ENCODE data around the gene KDM2A.

The KDM2A gene

GRCh38 chr11:67286621-67287333 is 167.7 kb downstream of the KDM2A start:
- no peak for DNase-seq (ENCODE audit: low read depth)

DNA sequence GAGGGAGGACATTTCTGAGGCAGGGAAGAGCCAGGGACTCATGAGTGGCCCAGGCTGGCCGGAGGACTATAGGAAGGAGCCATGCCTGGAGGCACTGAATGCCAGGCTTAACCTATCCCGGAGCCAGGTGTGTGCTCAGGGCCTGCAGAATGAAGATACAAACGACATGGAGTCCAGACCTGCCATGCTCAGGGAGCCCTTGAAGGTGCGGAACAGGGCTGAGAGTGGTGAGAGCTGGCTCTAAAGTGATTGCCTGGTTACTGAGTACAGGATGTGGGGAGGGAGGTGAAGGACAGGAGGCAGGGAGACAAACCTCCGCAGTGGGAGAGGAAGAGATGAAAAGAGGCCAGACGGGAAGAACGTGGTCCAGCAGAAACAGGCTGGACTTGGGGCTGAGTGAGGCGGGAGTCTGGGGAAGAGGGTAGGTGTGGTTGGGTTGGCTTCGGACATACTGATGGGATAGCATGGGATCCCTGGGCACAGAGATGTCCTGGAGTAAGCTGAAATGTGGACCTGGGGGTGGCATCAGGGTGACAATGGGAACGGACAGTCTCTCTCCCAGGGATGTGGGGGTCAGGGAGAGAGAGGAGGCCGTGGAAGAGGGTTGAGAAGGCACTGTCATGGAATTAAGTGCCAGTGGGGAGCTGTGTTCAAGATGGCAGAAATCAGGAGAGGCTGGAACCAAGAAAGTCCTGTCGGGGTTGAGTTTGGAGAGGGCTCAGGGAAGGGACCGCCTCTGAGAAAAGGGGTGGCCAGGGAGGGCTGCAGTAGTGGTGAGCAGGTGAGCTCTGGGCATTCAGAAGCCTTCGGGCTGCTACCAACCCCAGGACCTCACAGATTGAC is 168.5 kb downstream of the KDM2A start:
- no peak for DNase-seq (ENCODE audit: low read depth)

DNA sequence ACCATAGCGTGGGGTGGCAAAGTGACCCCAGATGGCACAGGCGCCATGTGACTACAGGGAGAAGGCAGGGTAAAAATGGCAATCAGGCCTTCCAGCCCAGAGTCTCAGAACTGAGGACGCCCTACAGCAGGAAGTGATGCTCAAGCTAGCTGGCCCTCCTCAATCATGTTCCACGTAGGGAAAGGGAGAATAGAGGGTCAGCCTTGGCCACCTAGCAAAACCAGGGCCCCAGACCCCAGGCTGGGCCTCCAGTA is 169.1 kb downstream of the KDM2A start:
- no peak for DNase-seq (ENCODE audit: low read depth)

GRCh38 chr11:67288452-67289225 is 169.6 kb downstream of the KDM2A start:
- DNase-seq (ENCODE audit: low read depth), result peak; percentile 88

- no peak for DNase-seq (ENCODE audit: low read depth)
These were observed 170.2 kb downstream of the KDM2A start, which contains the start of gene ANKRD13D for GRCh38 chr11:67289226-67289650. ANKRD13D (plus strand) TSS chr11:67289303; CDS start chr11:67289461, 158 bp downstream.

- no peak for DNase-seq (ENCODE audit: low read depth)
These were observed 170.8 kb downstream of the KDM2A start for GRCh38 chr11:67289651-67290479.

GRCh38 chr11:67290801-67291200 is 171.7 kb downstream of the KDM2A start:
- no peak for DNase-seq (ENCODE audit: low read depth)

DNA sequence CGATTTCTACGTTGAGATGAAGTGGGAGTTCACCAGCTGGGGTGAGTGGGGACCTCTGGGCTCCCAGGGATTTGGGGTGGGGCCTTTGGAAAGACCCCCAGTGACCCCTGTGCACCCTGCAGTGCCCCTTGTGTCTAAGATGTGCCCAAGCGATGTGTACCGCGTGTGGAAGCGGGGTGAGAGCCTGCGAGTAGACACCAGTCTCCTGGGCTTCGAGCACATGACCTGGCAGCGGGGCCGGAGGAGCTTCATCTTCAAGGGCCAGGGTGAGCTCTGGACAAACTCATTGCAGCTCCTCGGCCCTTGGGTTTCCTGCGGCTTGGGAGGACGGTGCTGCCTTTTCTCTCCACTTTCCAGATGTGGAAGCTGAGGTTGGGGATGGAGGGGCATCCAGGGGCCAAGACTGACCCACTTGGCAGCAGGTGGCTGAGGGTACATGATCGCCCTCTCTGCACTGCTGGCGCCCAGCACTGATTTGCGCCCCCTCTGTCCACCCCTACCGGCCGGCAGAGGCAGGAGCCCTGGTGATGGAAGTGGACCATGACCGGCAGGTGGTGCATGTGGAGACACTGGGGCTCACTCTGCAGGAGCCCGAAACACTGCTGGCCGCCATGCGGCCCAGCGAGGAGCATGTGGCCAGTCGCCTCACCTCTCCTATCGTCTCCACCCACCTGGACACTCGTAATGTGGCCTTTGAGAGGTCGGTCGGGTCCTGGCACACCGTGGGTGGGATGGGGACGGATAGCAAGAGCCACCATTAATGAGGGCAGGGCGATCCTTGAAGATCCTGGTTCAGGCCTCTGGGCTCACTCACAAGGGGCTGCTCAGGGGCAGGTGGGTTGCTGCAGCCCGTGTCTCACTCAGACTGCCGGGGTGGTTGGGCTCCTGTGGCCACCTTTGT is 172.7 kb downstream of the KDM2A start:
- no peak for DNase-seq (ENCODE audit: low read depth)

- no peak for DNase-seq (ENCODE audit: low read depth)
These were observed 173.6 kb downstream of the KDM2A start for GRCh38 chr11:67292671-67293070.

- no peak for DNase-seq (ENCODE audit: low read depth)
These were observed 174.0 kb downstream of the KDM2A start for GRCh38 chr11:67293090-67293489.

GRCh38 chr11:67295846-67296245 is 176.8 kb downstream of the KDM2A start:
- DNase-seq (ENCODE audit: low read depth), result no peak

GRCh38 chr11:67298786-67299185 is 179.7 kb downstream of the KDM2A start:
- no peak for DNase-seq (ENCODE audit: low read depth)

GRCh38 chr11:67299471-67300191 is 180.6 kb downstream of the KDM2A start:
- DNase-seq (ENCODE audit: low read depth), result no peak

- DNase-seq (ENCODE audit: low read depth), result no peak
These were observed 181.2 kb downstream of the KDM2A start for GRCh38 chr11:67300256-67300755.

GRCh38 chr11:67300756-67301312 is 181.8 kb downstream of the KDM2A start:
- no peak for DNase-seq (ENCODE audit: low read depth)

GRCh38 chr11:67301313-67301921 is 182.4 kb downstream of the KDM2A start:
- DNase-seq (ENCODE audit: low read depth), result no peak

DNA sequence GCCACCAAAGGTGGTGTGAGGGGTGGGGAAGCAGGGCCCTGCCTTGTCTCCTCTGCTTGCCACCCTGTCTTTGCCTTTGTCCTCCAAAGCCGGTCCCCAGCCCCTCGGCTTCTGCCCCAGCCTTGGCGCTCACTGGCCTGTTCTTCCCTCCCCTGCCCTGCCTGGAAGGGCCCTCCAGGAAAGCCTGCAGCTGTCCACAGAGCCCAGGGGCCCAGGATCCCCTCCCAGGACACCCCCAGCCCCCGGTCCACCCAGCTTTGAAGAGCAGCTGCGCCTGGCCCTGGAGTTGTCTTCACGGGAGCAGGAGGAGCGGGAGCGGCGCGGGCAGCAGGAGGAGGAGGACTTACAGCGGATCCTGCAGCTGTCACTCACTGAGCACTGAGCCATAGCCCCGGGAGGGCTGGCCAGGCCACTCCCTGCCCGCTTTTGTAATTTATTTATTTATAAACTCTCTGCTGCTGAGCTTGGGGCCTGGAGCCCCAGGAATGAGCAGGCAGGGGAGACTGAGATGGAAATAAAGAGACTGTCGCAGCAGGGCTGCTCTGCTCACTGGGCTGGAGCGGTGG is 183.0 kb downstream of the KDM2A start:
- DNase-seq (ENCODE audit: low read depth), result no peak

GRCh38 chr11:67302571-67303131 is 183.6 kb downstream of the KDM2A start:
- DNase-seq (ENCODE audit: low read depth), result no peak

All from activated T-cell treated with anti-CD3 and anti-CD28 coated beads for 1 hour (primary cell).